Stimulated activated CD8-positive, alpha-beta memory T cell treated with anti-CD3 and anti-CD28 coated beads, Interleukin-4, amount 100 ng/mL, for 48 hours (primary cell): ENCODE measurements around the gene ZNF679.
"Not testable (repeated sequence)": the region's sequence is repeated elsewhere in the genome, so short reads cannot be mapped to it uniquely, and the experiment has no call there.

Experiments
- DNase-seq: peaks from one replicate; pipeline ENCODE4 v3.0.0-alpha.2; 2020

The ZNF679 gene

GRCh38 chr7:64228174-64228573 lies at the start of gene ZNF679:
Gene ZNF679 (plus strand): TSS chr7:64228474. CDS start chr7:64249118, 20,644 bp downstream.
- DNase-seq = not testable (repeated sequence)

DNA sequence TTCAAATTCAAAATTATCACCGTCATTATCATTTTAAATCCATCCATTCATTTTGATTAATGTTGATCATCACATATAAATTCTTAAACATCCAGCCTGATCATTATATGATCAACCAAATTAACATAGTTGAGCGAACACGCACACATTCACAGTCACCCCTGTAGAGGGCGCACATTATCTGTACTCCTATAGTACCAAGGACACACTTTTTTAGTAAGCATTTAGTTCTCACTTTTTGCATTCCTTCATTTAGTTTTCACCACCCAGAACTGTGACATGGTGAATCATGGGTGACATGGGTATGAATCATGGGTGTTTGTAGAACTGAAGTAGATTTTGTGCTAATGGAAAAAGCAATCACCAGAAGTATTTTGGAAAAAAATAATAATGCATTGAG lies 47.3 kb upstream of the ZNF679 start:
- DNase-seq = no peak

DNA sequence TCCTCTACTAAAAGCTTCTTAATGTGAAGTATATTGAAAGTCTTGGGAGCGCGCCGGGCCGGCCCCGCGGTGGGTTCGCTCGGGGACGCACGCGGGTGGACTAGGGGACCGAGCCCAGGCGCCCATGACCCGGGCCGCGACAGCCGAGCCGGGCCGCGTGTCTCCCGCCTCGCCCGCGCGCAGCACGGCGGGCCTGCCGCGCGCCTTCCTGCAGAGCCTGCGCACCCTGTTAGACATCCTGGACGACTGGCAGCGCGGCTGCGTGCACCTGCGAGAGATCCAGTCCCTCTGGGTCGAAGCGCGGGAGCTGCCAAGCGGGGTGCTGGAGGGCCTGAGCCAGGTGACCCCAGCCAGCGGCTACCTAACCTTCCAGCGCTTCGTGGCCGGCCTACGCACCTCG lies 46.7 kb upstream of the ZNF679 start:
- no peak for DNase-seq

GRCh38 chr7:64182036-64182790 lies 46.1 kb upstream of the ZNF679 start:
- no peak for DNase-seq

DNA sequence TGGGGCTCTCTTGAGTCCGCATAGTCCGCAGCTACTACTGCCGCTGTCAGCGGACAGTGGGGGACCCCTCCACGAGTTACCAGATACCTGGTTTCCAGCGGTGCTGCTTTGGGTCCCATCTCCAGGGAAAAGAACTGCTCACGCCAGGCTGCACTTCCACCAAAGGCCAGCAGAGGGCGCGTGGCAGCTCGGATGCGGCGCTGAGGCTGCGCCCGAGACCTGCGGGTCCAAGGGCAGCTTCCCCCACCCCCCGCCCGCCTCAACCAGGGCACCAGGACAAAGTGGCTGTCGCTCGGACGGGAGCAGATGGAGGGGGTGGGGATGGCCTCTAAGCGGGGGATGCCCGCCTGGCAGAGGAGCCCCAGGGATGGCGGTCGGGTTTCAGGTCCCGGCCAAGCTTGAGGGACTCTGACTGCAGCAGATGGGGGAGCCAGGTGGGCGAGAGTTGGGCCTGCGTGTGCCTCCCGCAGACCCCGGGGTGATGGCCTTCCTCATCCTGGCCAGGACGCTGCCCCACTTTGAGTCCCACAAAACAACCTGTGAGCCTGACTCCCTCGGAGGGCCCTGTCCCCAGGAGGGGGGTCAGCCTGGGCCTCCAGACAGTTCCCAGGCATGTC lies 45.0 kb upstream of the ZNF679 start:
- DNase-seq = peak; percentile 70

DNA sequence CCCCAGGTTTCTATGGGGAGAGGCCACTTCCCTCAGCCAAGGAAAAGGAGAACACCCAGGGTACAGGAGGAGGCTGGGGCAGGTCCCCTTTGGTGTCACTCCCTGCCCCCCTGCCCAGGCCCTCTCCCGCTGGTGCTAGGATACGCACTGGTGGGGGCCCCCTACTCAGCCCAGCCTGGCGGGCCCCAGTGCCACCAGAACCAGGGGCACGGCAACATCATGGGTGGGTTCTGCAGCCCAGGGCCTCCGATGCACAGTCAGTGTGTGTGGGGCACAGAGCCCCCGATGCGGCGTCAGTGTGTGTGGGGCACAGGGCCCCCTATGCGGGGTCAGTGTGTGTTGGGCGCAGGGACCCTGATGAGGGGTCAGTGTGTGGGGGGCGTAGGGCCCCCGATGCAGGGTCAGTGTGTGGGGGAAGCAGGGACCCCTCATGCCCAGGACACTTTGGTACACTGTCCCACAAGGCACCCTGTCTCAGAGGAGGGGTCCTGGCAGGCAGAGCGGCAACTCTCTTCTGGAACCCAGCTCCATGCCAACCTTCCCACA lies 44.4 kb upstream of the ZNF679 start:
- DNase-seq = no peak

DNA sequence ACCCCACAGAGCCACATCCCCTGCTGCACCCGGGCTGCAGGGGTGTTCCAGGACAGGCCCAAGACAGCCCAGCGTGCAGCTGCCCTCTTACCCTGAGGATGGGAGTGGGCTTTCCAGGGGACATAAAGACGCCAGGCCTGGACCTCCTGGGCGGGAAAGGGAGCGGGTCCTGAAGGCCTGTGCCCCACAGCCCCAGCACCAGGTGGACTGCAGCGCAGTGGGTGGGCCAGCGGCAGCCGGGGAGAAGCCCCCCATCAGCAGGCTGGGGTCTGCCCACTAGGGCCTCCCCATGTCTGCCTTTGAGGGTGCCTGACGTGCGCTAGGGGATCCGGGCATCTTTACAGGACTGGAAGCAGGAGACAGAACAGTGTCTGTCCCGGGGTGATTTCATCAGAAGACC lies 43.9 kb upstream of the ZNF679 start:
- DNase-seq = no peak

- DNase-seq = no peak
Observed at GRCh38 chr7:64187408-64187807, 40.9 kb upstream of the ZNF679 start.

DNA sequence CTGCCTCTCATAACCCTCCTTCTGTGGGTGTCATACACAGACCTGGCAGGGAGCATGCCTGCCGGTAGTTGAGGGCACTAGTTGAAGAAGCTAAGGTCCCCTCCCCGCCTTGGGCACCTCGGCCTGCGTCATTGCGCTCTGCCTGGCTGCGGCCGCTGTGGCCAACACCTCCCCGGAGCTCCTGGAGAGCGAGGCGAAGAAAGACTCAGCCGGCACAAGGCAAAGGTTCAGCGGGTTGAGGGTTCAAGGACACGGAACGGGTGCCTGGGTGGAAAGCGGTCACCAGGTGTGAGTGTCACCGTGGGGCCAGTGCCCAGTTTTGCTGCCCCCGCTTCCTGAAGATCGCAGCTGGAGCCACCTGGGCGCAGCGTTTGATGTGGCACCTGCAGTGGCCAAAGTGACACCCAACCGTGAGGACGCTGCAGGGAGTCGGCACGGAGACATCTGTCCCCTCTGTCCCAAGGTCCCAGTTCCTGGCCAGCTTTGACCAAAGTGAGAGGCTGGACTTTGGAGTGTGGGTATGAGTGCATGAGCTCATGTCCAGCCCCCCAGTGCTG lies 36.0 kb upstream of the ZNF679 start:
- no peak for DNase-seq

- no peak for DNase-seq
Observed at GRCh38 chr7:64192775-64193174, 35.5 kb upstream of the ZNF679 start.

DNA sequence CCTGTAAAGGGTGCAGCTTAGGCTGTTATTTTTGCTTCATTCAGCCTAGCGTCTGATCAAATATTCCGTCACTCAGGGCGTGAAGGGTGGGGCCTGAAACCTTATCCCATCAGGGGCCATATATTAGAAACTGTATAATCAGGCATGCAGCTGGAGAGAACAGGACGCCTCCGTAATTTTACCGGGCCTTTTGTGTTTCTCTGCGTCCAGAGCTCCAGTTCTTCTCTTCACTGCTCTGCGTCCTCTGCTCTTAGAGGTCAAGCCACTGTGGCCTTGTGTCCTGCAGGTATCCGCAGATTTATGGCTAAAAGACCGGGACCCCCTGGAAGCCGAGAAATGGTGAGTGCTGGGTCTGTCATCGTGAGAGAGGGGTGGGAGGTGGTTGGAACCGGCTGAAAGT lies 21.4 kb upstream of the ZNF679 start, which contains the start of gene ZNF735:
Gene ZNF735 (plus strand): TSS at position 301 of the 400 bp plus-strand sequence. CDS start 0 bp downstream, at position 301.
- no peak for DNase-seq

- DNase-seq = not testable (repeated sequence)
Observed at GRCh38 chr7:64219710-64220298, 8.5 kb upstream of the ZNF679 start.

DNA sequence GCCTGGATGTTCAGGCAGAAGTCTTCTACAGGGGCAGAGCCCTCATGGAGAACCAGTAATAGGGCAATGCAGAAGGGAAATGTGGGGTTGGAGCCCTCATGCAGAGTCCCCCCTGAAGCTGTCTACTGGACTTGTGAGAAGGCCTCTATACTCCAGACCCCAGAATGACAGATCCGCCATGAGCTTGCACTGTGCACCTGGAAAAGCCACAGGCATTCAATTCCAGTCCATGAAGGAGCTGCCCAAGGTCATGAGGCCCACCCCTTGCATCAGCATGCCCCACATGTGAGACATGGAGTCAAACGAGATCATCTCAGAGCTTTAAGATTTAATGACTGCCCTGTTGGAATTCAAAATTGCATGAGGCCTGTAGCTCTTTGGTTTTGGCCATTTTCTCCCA lies 4.9 kb upstream of the ZNF679 start:
- DNase-seq = no peak

DNA sequence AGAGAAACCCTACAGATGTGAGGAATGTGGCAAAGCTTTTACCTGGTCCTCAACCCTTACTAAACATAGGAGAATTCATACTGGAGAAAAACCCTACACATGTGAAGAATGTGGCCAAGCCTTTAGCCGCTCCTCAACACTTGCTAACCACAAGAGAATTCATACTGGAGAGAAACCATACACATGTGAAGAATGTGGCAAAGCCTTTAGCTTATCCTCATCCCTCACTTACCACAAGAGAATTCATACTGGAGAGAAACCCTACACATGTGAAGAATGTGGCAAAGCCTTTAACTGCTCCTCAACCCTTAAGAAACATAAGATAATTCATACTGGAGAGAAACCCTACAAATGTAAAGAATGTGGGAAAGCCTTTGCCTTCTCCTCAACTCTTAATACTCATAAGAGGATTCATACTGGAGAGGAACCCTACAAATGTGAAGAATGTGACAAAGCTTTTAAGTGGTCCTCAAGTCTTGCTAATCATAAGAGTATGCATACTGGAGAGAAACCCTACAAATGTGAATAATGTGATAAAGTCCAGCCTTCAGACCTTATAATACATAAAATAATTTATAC lies 38.2 kb downstream of the ZNF679 start:
- no peak for DNase-seq

DNA sequence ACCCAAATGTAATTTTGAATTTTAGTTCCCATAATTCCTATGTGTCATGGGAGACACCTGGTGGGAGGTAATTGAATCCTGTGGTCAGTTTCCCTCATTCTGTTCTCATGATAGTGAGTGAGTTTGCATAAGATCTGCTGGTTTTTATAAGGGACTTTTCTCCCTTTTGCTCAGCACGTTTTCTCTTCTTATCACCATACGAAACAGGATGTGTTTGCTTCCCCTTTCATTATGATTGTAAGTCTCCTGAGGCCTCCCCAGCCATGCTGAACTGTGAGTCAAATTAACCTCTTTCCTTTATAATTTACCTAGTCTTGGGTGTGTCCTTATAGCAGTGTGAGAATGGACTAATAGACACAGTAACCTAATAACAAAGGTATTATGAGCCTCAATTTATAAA lies 49.4 kb downstream of the ZNF679 start:
- no peak for DNase-seq

- DNase-seq = no peak
Observed at GRCh38 chr7:64294701-64295420, 66.6 kb downstream of the ZNF679 start.

GRCh38 chr7:64297418-64297817 lies 69.1 kb downstream of the ZNF679 start:
- not testable (repeated sequence) for DNase-seq

GRCh38 chr7:64300641-64301405 lies 72.5 kb downstream of the ZNF679 start:
- DNase-seq = peak; percentile 28

- DNase-seq = peak; percentile 91
Observed at GRCh38 chr7:64307254-64308015, 79.2 kb downstream of the ZNF679 start.

DNA sequence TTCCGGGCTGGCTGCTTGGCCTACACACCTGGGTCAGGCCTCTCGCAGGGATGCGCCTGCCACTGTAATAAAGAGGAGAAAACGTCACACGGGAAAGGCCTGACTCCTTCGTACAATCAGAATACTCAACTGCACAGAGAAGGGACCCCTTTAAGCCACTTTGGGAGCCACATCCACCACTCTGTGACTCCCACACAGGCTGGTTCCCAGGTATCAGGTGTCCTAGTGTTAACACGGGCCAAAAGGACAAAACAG lies 79.7 kb downstream of the ZNF679 start:
- no peak for DNase-seq

- no peak for DNase-seq
Observed at GRCh38 chr7:64310426-64310825, 82.2 kb downstream of the ZNF679 start.
